ENCODE measurements around the gene PPP1R9A.

DNA sequence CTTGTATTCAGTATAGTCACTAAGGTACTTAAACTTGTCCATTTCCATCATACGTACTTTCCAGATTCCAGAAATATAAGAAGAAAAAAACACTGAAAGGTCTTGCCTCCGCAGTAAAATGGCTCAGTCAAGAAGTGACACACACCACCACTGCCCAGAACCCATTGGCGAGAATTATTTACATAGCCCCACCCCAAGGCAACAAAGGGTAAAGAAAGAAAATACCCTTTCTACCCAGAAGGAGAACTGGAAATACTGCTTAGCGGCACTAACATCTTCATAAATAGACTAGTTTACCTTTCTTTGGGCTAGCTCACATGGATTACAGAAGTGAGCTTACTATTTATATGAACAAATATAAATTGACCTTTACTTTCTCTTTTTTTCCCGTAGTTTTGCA is 194.0 kb downstream of the PPP1R9A start:
- TF ChIP-seq, protein P1, sequence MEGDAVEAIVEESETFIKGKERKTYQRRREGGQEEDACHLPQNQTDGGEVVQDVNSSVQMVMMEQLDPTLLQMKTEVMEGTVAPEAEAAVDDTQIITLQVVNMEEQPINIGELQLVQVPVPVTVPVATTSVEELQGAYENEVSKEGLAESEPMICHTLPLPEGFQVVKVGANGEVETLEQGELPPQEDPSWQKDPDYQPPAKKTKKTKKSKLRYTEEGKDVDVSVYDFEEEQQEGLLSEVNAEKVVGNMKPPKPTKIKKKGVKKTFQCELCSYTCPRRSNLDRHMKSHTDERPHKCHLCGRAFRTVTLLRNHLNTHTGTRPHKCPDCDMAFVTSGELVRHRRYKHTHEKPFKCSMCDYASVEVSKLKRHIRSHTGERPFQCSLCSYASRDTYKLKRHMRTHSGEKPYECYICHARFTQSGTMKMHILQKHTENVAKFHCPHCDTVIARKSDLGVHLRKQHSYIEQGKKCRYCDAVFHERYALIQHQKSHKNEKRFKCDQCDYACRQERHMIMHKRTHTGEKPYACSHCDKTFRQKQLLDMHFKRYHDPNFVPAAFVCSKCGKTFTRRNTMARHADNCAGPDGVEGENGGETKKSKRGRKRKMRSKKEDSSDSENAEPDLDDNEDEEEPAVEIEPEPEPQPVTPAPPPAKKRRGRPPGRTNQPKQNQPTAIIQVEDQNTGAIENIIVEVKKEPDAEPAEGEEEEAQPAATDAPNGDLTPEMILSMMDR (IDR thresholded peaks at IDR 0.05; ENCODE audit: borderline replicate concordance, extremely low read depth, low read length, poor library complexity, severe bottlenecking) = no peak
- TF ChIP-seq EZH2 (IDR thresholded peaks at IDR 0.05; ENCODE audit: borderline replicate concordance, low read depth, low read length, severe bottlenecking) = no peak
